ENCODE measurements around the gene ADPRHL1.

ADPRHL1 gene

DNA sequence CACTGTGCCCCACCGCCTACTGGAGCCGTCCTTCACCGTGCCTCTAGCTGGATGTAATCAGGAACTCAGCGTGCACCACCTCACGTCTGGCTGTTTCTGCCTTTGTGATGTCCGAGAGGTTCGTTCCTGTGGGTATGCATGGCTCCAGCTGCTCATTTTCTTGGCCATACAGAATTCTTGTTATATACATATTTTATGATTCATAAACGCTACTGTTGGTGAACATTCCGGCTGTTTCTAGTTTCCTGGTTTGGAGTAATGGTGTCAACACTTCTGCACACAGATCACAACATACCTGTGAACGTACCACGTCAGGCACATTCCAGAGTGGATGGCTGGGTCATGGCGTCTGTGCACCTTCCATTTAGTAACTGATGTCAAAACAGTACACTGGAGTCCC lies 22.6 kb upstream of the ADPRHL1 start:
- Histone ChIP-seq H3K79me2 (ENCODE audit: insufficient read depth, low read length) (peaks cover 7% of the 10 kb centered on the region), H3K4me2 (ENCODE audit: low read length) (no peak overlapping the region), H3K9me3 (ENCODE audit: low read length) (no peaks in the 10 kb centered on the region), H3K9me2 (ENCODE audit: low read depth, low read length) (no peaks in the 10 kb centered on the region), H3K9ac (ENCODE audit: low read length) (no peak overlapping the region), H3K27me3 (ENCODE audit: insufficient read depth, low read length) (no peaks in the 10 kb centered on the region), H3K36me3 (ENCODE audit: insufficient read depth, low read length) (peaks cover 93% of the 10 kb centered on the region), H3F3A (ENCODE audit: insufficient read depth, low read length) (no peaks in the 10 kb centered on the region), H3K27ac (ENCODE audit: low read depth, low read length, poor library complexity, severe bottlenecking) (no peak overlapping the region), H4K20me1 (ENCODE audit: insufficient read depth, low read length) (no peaks in the 10 kb centered on the region), H3K4me1 (ENCODE audit: insufficient read depth, low read length, severe bottlenecking) (no peaks in the 10 kb centered on the region), H2AFZ (ENCODE audit: low read length) (no peak overlapping the region), H3K4me3 (ENCODE audit: low read depth, low read length, poor library complexity, severe bottlenecking) (no peak overlapping the region)
- no peak for TF ChIP-seq EZH2 (IDR thresholded peaks at IDR 0.05; ENCODE audit: borderline replicate concordance, low read length)
- TF ChIP-seq, protein P1, sequence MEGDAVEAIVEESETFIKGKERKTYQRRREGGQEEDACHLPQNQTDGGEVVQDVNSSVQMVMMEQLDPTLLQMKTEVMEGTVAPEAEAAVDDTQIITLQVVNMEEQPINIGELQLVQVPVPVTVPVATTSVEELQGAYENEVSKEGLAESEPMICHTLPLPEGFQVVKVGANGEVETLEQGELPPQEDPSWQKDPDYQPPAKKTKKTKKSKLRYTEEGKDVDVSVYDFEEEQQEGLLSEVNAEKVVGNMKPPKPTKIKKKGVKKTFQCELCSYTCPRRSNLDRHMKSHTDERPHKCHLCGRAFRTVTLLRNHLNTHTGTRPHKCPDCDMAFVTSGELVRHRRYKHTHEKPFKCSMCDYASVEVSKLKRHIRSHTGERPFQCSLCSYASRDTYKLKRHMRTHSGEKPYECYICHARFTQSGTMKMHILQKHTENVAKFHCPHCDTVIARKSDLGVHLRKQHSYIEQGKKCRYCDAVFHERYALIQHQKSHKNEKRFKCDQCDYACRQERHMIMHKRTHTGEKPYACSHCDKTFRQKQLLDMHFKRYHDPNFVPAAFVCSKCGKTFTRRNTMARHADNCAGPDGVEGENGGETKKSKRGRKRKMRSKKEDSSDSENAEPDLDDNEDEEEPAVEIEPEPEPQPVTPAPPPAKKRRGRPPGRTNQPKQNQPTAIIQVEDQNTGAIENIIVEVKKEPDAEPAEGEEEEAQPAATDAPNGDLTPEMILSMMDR (IDR thresholded peaks at IDR 0.05; ENCODE audit: low read length), result no peak

DNA sequence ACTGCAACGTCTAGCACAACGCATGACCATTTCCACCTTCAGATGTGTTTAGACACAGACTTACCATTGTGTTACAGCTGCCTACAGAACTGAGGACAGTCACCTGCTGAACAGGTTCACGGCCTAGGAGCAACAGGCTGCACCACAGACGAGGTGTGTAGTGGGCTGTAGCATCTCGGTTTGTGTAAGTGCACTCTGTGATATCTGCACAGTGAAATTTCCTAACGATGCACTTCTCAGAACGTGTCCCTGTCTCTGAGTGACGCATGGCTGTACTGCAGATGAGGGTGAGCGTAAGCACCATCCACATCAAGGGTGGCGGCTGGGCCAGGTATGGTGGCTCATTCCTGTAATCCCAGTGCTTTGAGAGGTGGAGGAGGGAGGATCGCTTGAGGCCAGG lies 22.0 kb upstream of the ADPRHL1 start:
- no peak overlapping the region for H2AFZ ChIP-seq (ENCODE audit: low read length)
- 0 out of 2 replicates have a peak, but pooled peaks cover under 1% of the 10 kb centered on the region for H3K79me2 ChIP-seq (ENCODE audit: insufficient read depth, low read length)
- H3K9ac ChIP-seq (ENCODE audit: low read length), result no peak overlapping the region
- no peak overlapping the region for H3K27ac ChIP-seq (ENCODE audit: low read depth, low read length, poor library complexity, severe bottlenecking)
- H3K27me3 ChIP-seq (ENCODE audit: insufficient read depth, low read length), result no peaks in the 10 kb centered on the region
- no peaks in the 10 kb centered on the region for H3K9me2 ChIP-seq (ENCODE audit: low read depth, low read length)
- H3K36me3 ChIP-seq (ENCODE audit: insufficient read depth, low read length), result peaks cover 88% of the 10 kb centered on the region
- no peaks in the 10 kb centered on the region for H3K4me1 ChIP-seq (ENCODE audit: insufficient read depth, low read length, severe bottlenecking)
- H4K20me1 ChIP-seq (ENCODE audit: insufficient read depth, low read length), result no peaks in the 10 kb centered on the region
- H3K4me2 ChIP-seq (ENCODE audit: low read length), result no peak overlapping the region
- H3F3A ChIP-seq (ENCODE audit: insufficient read depth, low read length), result no peaks in the 10 kb centered on the region
- TF ChIP-seq, protein P1 (IDR thresholded peaks at IDR 0.05; ENCODE audit: low read length), result no peak
- TF ChIP-seq EZH2 (IDR thresholded peaks at IDR 0.05; ENCODE audit: borderline replicate concordance, low read length), result no peak
- no peaks in the 10 kb centered on the region for H3K9me3 ChIP-seq (ENCODE audit: low read length)
- H3K4me3 ChIP-seq (ENCODE audit: low read depth, low read length, poor library complexity, severe bottlenecking), result no peak overlapping the region

DNA sequence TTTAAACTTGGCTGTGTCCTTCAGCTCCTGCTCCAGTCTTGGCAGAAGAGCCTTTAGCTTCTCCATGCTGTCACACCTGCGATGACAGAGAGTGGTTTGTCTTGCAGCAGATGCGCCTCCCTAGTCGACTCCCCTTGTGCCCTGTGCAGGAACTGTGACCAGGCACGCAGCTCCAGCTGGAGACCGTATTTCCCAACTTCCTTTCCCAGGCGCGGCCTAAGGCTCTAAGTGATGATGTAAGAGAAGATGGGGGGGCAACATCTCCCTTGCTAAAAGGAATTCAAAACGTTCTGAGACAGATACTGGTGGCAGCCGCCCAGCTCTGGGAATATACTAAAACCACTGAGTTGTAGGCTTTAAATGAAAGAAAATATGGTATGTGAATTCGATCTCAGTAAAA lies 20.9 kb upstream of the ADPRHL1 start:
- TF ChIP-seq, protein P1 (IDR thresholded peaks at IDR 0.05; ENCODE audit: low read length), result no peak
- TF ChIP-seq EZH2 (IDR thresholded peaks at IDR 0.05; ENCODE audit: borderline replicate concordance, low read length), result no peak
- Histone ChIP-seq H3K9ac (ENCODE audit: low read length) (no peak overlapping the region), H2AFZ (ENCODE audit: low read length) (no peak overlapping the region), H3K9me3 (ENCODE audit: low read length) (no peaks in the 10 kb centered on the region), H3K36me3 (ENCODE audit: insufficient read depth, low read length) (peaks cover 77% of the 10 kb centered on the region), H3K9me2 (ENCODE audit: low read depth, low read length) (no peaks in the 10 kb centered on the region), H3K27ac (ENCODE audit: low read depth, low read length, poor library complexity, severe bottlenecking) (no peak overlapping the region), H3K4me3 (ENCODE audit: low read depth, low read length, poor library complexity, severe bottlenecking) (no peak overlapping the region), H3K27me3 (ENCODE audit: insufficient read depth, low read length) (no peaks in the 10 kb centered on the region), H3F3A (ENCODE audit: insufficient read depth, low read length) (no peaks in the 10 kb centered on the region), H4K20me1 (ENCODE audit: insufficient read depth, low read length) (no peaks in the 10 kb centered on the region), H3K4me1 (ENCODE audit: insufficient read depth, low read length, severe bottlenecking) (no peaks in the 10 kb centered on the region), H3K4me2 (ENCODE audit: low read length) (no peak overlapping the region), H3K79me2 (ENCODE audit: insufficient read depth, low read length) (no peaks in the 10 kb centered on the region)
